HCT116 (cell line): ENCODE data around the gene SERPINB12. TPM values are rescaled to one million over a fixed set of nuclear protein-coding genes. Genes with fewer than 3 reads are reported as not detected.

Experiments used
- ATAC-seq: fragments of 200-7000 bp; cut with Tn5 transposase; 2 replicates; pipeline ENCODE4 v1.9.1; 2020; ENCODE audit warnings: mild to moderate bottlenecking, moderate library complexity
- BruUV-seq: library from RNA; stranded (reverse); fragments of 400-500 nt; replicated peaks from 2 replicates; lab custom pipeline; 2021; lab: Mats Ljungman, UMichigan
- CTCF ChIA-PET: fragments of 300-600 bp; sonication (Branson Sonifier 250); formaldehyde crosslinking; loops from one replicate; lab custom pipeline; 2021; ENCODE audit warnings: antibody characterized with exemption; lab: Charles Lee
- POLR2A ChIA-PET: fragments of 300-600, 350-600 bp; sonication (Branson Sonifier 250); formaldehyde crosslinking; loops from one replicate; lab custom pipeline; 2021; ENCODE audit warnings: antibody characterized with exemption; lab: Charles Lee
- RAD21 ChIA-PET, 2 experiments: fragments of 300-600 bp; sonication (Branson Sonifier 250); formaldehyde crosslinking; loops; one replicate each; lab custom pipeline; 2023; ENCODE audit warnings: low total read pairs in 2 of 2; ENCODE audit not compliant: uncharacterized antibody in 2 of 2, unreplicated experiment in 2 of 2, low non-redundant PET in 1 of 2; lab: Charles Lee
- DNase-seq: peaks from one replicate; pipeline ENCODE4 v3.0.0-alpha.2; 2010; ENCODE audit warnings: low read depth, low spot score
- H2AFZ ChIP-seq: fragments of 200-600 bp; shearing (Covaris generic), sonication (generic); 2 replicates; pipeline ENCODE4 v1.6.1; 2017; ENCODE audit warnings: low read depth, mixed run types, mixed read lengths, antibody characterized with exemption, low read length; ENCODE audit not compliant: poor library complexity, severe bottlenecking
- H3K27ac ChIP-seq: 2 replicates; pipeline ENCODE4 v1.5.1; 2012; ENCODE audit warnings: low read depth, low read length
- H3K27me3 ChIP-seq: fragments of 200-600 bp; sonication (generic); 2 replicates; pipeline ENCODE4 v1.6.1; 2016; ENCODE audit warnings: mixed run types, low read length, mixed read lengths; ENCODE audit not compliant: insufficient read depth
- H3K36me3 ChIP-seq, 2 experiments: fragments of 200-500 bp in 1 of 2; fragments of 200-600 bp in 1 of 2; sonication (Bioruptor generic) in 1 of 2; sonication (generic) in 1 of 2; 2 replicates each; pipeline versions ENCODE4 v1.5.1 to v1.6.1; 2014 to 2016; ENCODE audit warnings: low read length in 2 of 2, inconsistent platforms in 1 of 2, mixed read lengths in 1 of 2, mixed run types in 1 of 2; ENCODE audit not compliant: insufficient read depth in 2 of 2, control insufficient read depth in 1 of 2
- H3K4me1 ChIP-seq, 2 experiments: fragments of 200-600 bp in 1 of 2; sonication (generic) in 1 of 2; 2 replicates each; pipeline versions ENCODE4 v1.5.1 to v1.6.1; 2012 to 2017; ENCODE audit warnings: low read length in 2 of 2, inconsistent platforms in 1 of 2, mild to moderate bottlenecking in 1 of 2, mixed read lengths in 1 of 2, mixed run types in 1 of 2, moderate library complexity in 1 of 2; ENCODE audit not compliant: insufficient read depth in 2 of 2, control insufficient read depth in 1 of 2
- H3K4me2 ChIP-seq: fragments of 200-600 bp; sonication (generic); 2 replicates; pipeline ENCODE4 v1.6.1; 2017; ENCODE audit warnings: mixed run types, low read length, mixed read lengths
- H3K4me3 ChIP-seq, 2 experiments: fragments of 200-600 bp in 1 of 2; sonication (generic) in 1 of 2; replicated peaks in 1 of 2; 2 replicates each; pipeline ENCODE4 v1.5.1; 2011 to 2016; ENCODE audit warnings: low read length in 2 of 2, control low read depth in 1 of 2, low read depth in 1 of 2, mild to moderate bottlenecking in 1 of 2, mixed read lengths in 1 of 2, mixed run types in 1 of 2
- H3K79me2 ChIP-seq: fragments of 200-600 bp; sonication (generic); 2 replicates; pipeline ENCODE4 v1.6.1; 2017; ENCODE audit warnings: mild to moderate bottlenecking, mixed run types, low read length, moderate library complexity, mixed read lengths; ENCODE audit not compliant: insufficient read depth
- H3K9ac ChIP-seq: fragments of 200-600 bp; sonication (generic); 2 replicates; pipeline ENCODE4 v1.6.1; 2016; ENCODE audit warnings: low read length, mixed read lengths
- H3K9me2 ChIP-seq: fragments of 200-600 bp; sonication (generic), shearing (Covaris generic); 2 replicates; pipeline ENCODE4 v1.6.1; 2017; ENCODE audit warnings: mixed run types, mild to moderate bottlenecking, moderate library complexity; ENCODE audit not compliant: insufficient read depth
- H3K9me3 ChIP-seq, 2 experiments: fragments of 200-500 bp in 1 of 2; fragments of 200-600 bp in 1 of 2; sonication (Bioruptor generic) in 1 of 2; sonication (generic) in 1 of 2; 2 replicates each; pipeline ENCODE4 v1.6.1; 2014 to 2017; ENCODE audit warnings: low read length in 2 of 2, mixed read lengths in 2 of 2, inconsistent platforms in 1 of 2, low read depth in 1 of 2, mild to moderate bottlenecking in 1 of 2, mixed run types in 1 of 2, moderate library complexity in 1 of 2; ENCODE audit not compliant: control insufficient read depth in 1 of 2, insufficient read depth in 1 of 2
- H4K20me1 ChIP-seq: fragments of 200-600 bp; sonication (generic), shearing (Covaris generic); 2 replicates; pipeline ENCODE4 v1.6.1; 2017; ENCODE audit warnings: mixed run types, mild to moderate bottlenecking, moderate library complexity; ENCODE audit not compliant: insufficient read depth
- CEBPB ChIP-seq: IDR thresholded peaks from 2 replicates; pipeline ENCODE4 v1.6.1; 2012; ENCODE audit warnings: low read depth
- ELF1 ChIP-seq: IDR thresholded peaks from 2 replicates; pipeline ENCODE4 v1.6.1; 2012; ENCODE audit warnings: low read depth, borderline replicate concordance
- JUND ChIP-seq: IDR thresholded peaks from 2 replicates; pipeline ENCODE4 v1.6.1; 2012
- MAX ChIP-seq: IDR thresholded peaks from 2 replicates; pipeline ENCODE4 v1.6.1; 2012
- SP1 ChIP-seq: IDR thresholded peaks from 2 replicates; pipeline ENCODE4 v1.6.1; 2012; ENCODE audit warnings: low read depth
- TCF7L2 ChIP-seq: IDR thresholded peaks from 2 replicates; pipeline ENCODE4 v1.7.0; 2011; ENCODE audit warnings: borderline replicate concordance, inconsistent platforms; ENCODE audit not compliant: insufficient read depth, insufficient read length; ENCODE audit errors: extremely low read depth
- intact Hi-C: fragments of 100-400 bp; cut with micrococcal nuclease; formaldehyde crosslinking; loops from 2 replicates; pipeline ENCODE4 v1.10.0; 2022
- total RNA-seq: library from RNA; stranded (reverse); gene quantifications from one replicate; pipeline ENCODE4 v1.2.1, GENCODE V29; 2021; ENCODE audit not compliant: unreplicated experiment

Gene SERPINB12
- total RNA-seq, 1 experiment from 2014 or later = not detected

- no peak for TF ChIP-seq SP1
- TF ChIP-seq ELF1 = no peak
These were observed 21.9 kb downstream of the SERPINB12 start (continued) for GRCh38 chr18:63564021-63564420.

GRCh38 chr18:63564561-63564960 lies 22.4 kb downstream of the SERPINB12 start:
- no peak overlapping the region for H3K4me2 ChIP-seq
- DNase-seq = no peak
- no TSS peak for BruUV-seq
- H3K79me2 ChIP-seq = no peaks in the 10 kb centered on the region
- H3K9me3 ChIP-seq = no peaks in the 10 kb centered on the region
- no peak overlapping the region for H3K4me3 ChIP-seq
- ChIA-PET POLR2A (no interaction called here), CTCF (no interaction called here), RAD21 (no interaction called here)
- no peaks in the 10 kb centered on the region for H4K20me1 ChIP-seq
- no peaks in the 10 kb centered on the region for H3K36me3 ChIP-seq
- no peaks in the 10 kb centered on the region for H3K27me3 ChIP-seq
- H3K9me2 ChIP-seq = no peaks in the 10 kb centered on the region
- H3K4me1 ChIP-seq = no peaks in the 10 kb centered on the region
- no peak overlapping the region for H3K9ac ChIP-seq
- H3K27ac ChIP-seq = no peak overlapping the region
- ATAC-seq = no peak
- intact Hi-C loops = no loop called here
- H2AFZ ChIP-seq = no peak overlapping the region
- no peak for TF ChIP-seq CEBPB
- TF ChIP-seq TCF7L2 = no peak
- TF ChIP-seq JUND = no peak

- intact Hi-C loops = no loop called here
- ATAC-seq (no peak), DNase-seq (no peak)
- no peak for TF ChIP-seq MAX
- Histone ChIP-seq H3K27ac (no peak overlapping the region), H3K4me3 (no peak overlapping the region), H3K27me3 (no peaks in the 10 kb centered on the region), H3K9me2 (no peaks in the 10 kb centered on the region; the same call in 1 of the 2 replicates), H3K36me3 (no peaks in the 10 kb centered on the region), H3K9ac (no peak overlapping the region), H3K9me3 (no peaks in the 10 kb centered on the region), H2AFZ (no peak overlapping the region), H3K4me2 (no peak overlapping the region), H4K20me1 (no peaks in the 10 kb centered on the region), H3K4me1 (no peaks in the 10 kb centered on the region), H3K79me2 (no peaks in the 10 kb centered on the region)
- ChIA-PET RAD21 (no interaction called here), CTCF (interaction anchor here (1.2 kb wide), 1 partner anchor 56 kb away, joined by 3 read pairs; no protein-coding TSS in a partner anchor), POLR2A (no interaction called here)
- BruUV-seq = no TSS peak
These were observed 25.1 kb downstream of the SERPINB12 start for GRCh38 chr18:63567276-63567675.
